ENCODE data around the gene SASS6. TPM values are rescaled to one million over a fixed set of nuclear protein-coding genes. Genes with fewer than 3 reads are reported as not detected.

Gene SASS6
- total RNA-seq, 1 donor: 9.5 TPM

GRCh38 chr1:100142343-100142742 is 9.6 kb upstream of the SASS6 start:
- no peak for TF ChIP-seq CTCF (IDR thresholded peaks at IDR 0.05; ENCODE audit: insufficient read depth, low read length)
- DNase-seq (ENCODE audit: low read depth): no peak
- H3K4me3 ChIP-seq (ENCODE audit: low read depth, low read length): no peak overlapping the region

- no peak overlapping the region for H3K4me3 ChIP-seq (ENCODE audit: low read depth, low read length)
- no peak for TF ChIP-seq CTCF (IDR thresholded peaks at IDR 0.05; ENCODE audit: insufficient read depth, low read length)
- DNase-seq (ENCODE audit: low read depth): no peak
Measured at GRCh38 chr1:100141192-100141591, 8.5 kb upstream of the SASS6 start.

DNA sequence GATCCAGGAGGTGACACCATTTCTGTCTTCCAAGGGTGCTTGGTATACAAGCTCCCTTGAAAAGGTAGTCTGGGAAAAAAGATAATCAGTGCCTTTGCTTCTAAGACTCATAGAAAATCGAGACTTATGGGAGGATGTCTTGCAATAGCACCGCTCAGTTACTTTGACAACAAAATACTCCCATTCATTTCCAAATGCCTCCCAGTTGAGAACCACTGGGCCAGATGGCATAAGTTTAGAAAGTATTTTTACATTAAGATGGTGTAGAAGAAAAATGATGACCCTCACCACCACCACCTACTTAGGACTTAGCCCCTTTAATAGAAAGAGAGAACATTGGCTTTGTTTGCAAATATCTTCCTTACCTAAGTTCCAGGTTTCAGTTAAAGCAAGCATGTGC is 4.9 kb upstream of the SASS6 start:
- no peak overlapping the region for H3K4me3 ChIP-seq (ENCODE audit: low read depth, low read length)
- DNase-seq (ENCODE audit: low read depth): no peak
- no peak for TF ChIP-seq CTCF (IDR thresholded peaks at IDR 0.05; ENCODE audit: insufficient read depth, low read length)

DNA sequence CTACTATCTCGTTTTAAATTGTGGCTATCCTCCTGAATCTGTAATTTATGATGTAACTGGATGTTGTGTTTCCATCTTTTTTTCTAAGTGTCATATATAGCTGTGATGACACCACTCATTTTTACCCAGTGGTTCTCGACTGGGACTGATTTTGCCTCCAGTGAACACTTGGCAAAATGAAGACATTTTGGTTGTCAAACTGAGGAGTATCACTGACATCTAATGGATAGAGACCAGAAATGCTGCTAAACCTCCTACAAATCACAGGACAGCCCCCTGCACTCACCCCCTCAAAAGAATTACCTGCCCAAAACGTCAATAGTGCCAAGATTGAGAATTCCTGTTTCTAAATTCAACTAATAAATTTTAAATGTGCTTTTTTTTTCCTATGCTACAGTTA is 2.1 kb upstream of the SASS6 start:
- H3K4me3 ChIP-seq (ENCODE audit: low read depth, low read length): no peak overlapping the region
- no peak for TF ChIP-seq CTCF (IDR thresholded peaks at IDR 0.05; ENCODE audit: insufficient read depth, low read length)
- peak; percentile 8 for DNase-seq (ENCODE audit: low read depth)

- H3K4me3 ChIP-seq (ENCODE audit: low read depth, low read length): peak overlapping the region; percentile 97
- DNase-seq (ENCODE audit: low read depth): no peak
- TF ChIP-seq CTCF (IDR thresholded peaks at IDR 0.05; ENCODE audit: insufficient read depth, low read length): no peak
Measured at GRCh38 chr1:100131623-100132022, 1.1 kb downstream of the SASS6 start.

- no peak overlapping the region for H3K4me3 ChIP-seq (ENCODE audit: low read depth, low read length)
- DNase-seq (ENCODE audit: low read depth): no peak
- no peak for TF ChIP-seq CTCF (IDR thresholded peaks at IDR 0.05; ENCODE audit: insufficient read depth, low read length)
Measured at GRCh38 chr1:100130552-100131077, 2.1 kb downstream of the SASS6 start.

DNA sequence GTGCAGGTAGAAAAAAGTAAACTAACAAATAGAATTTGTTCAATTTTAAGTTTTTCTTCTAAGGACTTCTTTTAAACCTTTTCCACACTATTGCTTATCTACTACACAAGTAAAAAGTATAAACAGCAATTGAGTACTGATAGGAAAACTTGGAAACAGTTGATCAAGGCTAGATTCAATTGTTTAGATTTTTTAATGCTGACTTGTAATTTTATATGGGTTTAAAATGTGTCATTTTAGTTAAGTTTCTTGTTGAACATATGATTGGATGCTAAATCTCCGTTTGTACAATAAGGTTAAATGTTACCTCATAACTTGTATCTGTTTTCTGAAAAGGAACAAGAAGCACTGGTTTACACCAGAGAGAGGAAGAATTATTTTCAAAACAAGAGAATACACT is 5.5 kb downstream of the SASS6 start:
- no peak overlapping the region for H3K4me3 ChIP-seq (ENCODE audit: low read depth, low read length)
- no peak for TF ChIP-seq CTCF (IDR thresholded peaks at IDR 0.05; ENCODE audit: insufficient read depth, low read length)
- no peak for DNase-seq (ENCODE audit: low read depth)

Data from fibroblast of the aortic adventitia (primary cell).